Gastroesophageal sphincter (tissue), 4 donors: ENCODE data around the gene PCLAF. TPM values are rescaled to one million over a fixed set of nuclear protein-coding genes. Genes with fewer than 3 reads are reported as not detected.
A peak's percentile ranks its signal among the peaks of the same experiment; 100 is the strongest.

ENCODE experiments used
- ATAC-seq: fragments of 150-250 bp; one replicate; pipeline ENCODE4 v1.9.1; 2016; ENCODE audit warnings: mild to moderate bottlenecking, moderate library complexity
- H3K27ac ChIP-seq, 4 donors: fragments of 200-600 bp; sonication (generic) in 3 of 4; 1 replicate in 3 of 4; 2 replicates in 1 of 4; pipeline ENCODE4 v1.5.1; 2016 to 2019
- H3K27me3 ChIP-seq: fragments of 200-600 bp; sonication (generic); one replicate; pipeline ENCODE4 v1.5.1; 2019
- H3K36me3 ChIP-seq, 2 donors: fragments of 200-600 bp; sonication (generic); one replicate each; pipeline ENCODE4 v1.5.1; 2019; ENCODE audit warnings: control low read depth in 1 of 2
- H3K4me1 ChIP-seq, 3 donors: fragments of 200-600 bp; sonication (generic); 1 replicate in 2 of 3; 2 replicates in 1 of 3; pipeline ENCODE4 v1.5.1; 2016 to 2019; ENCODE audit warnings: control low read depth in 2 of 3
- H3K4me3 ChIP-seq, 2 donors: fragments of 200-600 bp; sonication (generic); one replicate each; pipeline ENCODE4 v1.5.1; 2019; ENCODE audit warnings: mild to moderate bottlenecking in 1 of 2, moderate library complexity in 1 of 2
- H3K9me3 ChIP-seq, 3 donors: fragments of 200-600 bp; sonication (generic); one replicate each; pipeline ENCODE4 v1.5.1; 2017 to 2019; ENCODE audit warnings: control low read depth in 2 of 3
- EP300 ChIP-seq: sonication (generic); formaldehyde crosslinking; IDR thresholded peaks from one replicate; pipeline ENCODE4 v1.6.1; 2017; ENCODE audit warnings: antibody characterized with exemption, mild to moderate bottlenecking
- POLR2A ChIP-seq, 2 donors: fragments of 450-650 bp; IDR thresholded peaks; one replicate each; pipeline ENCODE4 v1.6.1; 2017; ENCODE audit warnings: antibody characterized with exemption in 2 of 2, mild to moderate bottlenecking in 2 of 2, moderate library complexity in 1 of 2
- POLR2AphosphoS5 ChIP-seq: sonication (generic); formaldehyde crosslinking; IDR thresholded peaks from one replicate; pipeline ENCODE4 v1.6.1; 2017; ENCODE audit warnings: antibody characterized with exemption
- WGBS, 2 donors: methylation state at CpG; one replicate each; pipeline ENCODE4 v1.1.5; 2018; ENCODE audit warnings: low coverage in 1 of 2; 5-methylcytosine and 5-hydroxymethylcytosine counted together
- total RNA-seq, 4 donors: library from RNA; depleted of rRNA; stranded (reverse); fragments of >200 nt; gene quantifications; one replicate each; pipeline ENCODE4 v1.1.0, GENCODE V29; 2016
- TF ChIP-seq, protein P1 (sequence below), 4 experiments: fragments of 200-600 bp in 2 of 4; fragments of 450-650 bp in 2 of 4; sonication (generic) in 1 of 4; IDR thresholded peaks; one replicate each; pipeline ENCODE4 v1.5.1; 2017 to 2019; ENCODE audit warnings: antibody characterized with exemption in 4 of 4, mild to moderate bottlenecking in 2 of 4, moderate library complexity in 2 of 4

The PCLAF gene, protein sequence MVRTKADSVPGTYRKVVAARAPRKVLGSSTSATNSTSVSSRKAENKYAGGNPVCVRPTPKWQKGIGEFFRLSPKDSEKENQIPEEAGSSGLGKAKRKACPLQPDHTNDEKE
- 1 to 10 TPM in 1 of 4 donors, not detected in 3; 2.4 TPM for total RNA-seq

DNA sequence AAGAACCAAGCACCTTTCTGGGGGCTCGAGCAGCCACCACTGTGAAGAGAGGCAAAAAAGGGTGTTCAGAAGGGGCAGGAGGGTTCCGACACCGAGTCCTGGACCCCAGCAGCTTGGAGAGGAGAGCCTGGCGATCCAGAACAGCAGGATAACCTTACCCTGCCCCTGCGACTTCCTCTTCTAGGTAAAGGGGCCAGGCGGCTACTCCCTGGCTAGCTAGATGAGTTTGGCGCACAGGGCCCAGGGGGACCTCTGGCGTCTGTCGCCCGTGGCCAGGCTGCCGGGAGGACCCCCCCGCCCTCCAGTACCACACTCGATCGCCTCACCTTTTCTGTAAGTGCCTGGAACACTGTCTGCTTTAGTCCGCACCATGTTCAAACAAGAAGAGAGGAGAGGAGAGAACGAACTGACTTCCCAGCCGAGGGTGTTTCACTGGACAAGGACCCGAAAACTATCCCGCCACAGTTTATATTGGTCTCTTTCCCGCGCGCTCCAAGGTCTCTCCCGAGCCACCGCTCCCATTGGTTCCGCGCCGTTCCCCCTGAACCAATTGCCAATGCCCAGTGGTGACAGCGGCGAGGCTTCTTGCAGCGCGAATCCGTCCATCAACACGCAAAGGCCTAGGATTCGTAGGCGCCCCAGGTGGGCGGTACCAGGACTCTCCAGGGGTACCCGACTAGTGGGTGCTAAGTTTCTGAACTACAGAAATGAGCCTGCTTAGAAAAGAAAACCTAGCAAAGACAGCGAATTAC is at the start of gene PCLAF:
Gene PCLAF, minus strand, starts transcription at position 442 of the 752 bp plus-strand sequence. Its CDS starts 70 bp downstream, at position 372.
- H3K36me3 ChIP-seq, result no peaks in the 10 kb centered on the region
- H3K4me3 ChIP-seq, result peak within 1 kb of the TSS; percentile 38 to 53
- H3K27ac ChIP-seq, result no peak within 1 kb of the TSS
- no peaks in the 10 kb centered on the region for H3K9me3 ChIP-seq
- peaks cover 0 to 15% (median 4%) of the 10 kb centered on the region in 3 donors for H3K4me1 ChIP-seq
- 0% methylated on average over 6 to 14 of the region's 38 CpGs for WGBS, 2 donors
- no peaks in the 10 kb centered on the region for H3K27me3 ChIP-seq
- peak; percentile 98 for ATAC-seq
- TF ChIP-seq POLR2AphosphoS5 (no peak), EP300 (no peak)

DNA sequence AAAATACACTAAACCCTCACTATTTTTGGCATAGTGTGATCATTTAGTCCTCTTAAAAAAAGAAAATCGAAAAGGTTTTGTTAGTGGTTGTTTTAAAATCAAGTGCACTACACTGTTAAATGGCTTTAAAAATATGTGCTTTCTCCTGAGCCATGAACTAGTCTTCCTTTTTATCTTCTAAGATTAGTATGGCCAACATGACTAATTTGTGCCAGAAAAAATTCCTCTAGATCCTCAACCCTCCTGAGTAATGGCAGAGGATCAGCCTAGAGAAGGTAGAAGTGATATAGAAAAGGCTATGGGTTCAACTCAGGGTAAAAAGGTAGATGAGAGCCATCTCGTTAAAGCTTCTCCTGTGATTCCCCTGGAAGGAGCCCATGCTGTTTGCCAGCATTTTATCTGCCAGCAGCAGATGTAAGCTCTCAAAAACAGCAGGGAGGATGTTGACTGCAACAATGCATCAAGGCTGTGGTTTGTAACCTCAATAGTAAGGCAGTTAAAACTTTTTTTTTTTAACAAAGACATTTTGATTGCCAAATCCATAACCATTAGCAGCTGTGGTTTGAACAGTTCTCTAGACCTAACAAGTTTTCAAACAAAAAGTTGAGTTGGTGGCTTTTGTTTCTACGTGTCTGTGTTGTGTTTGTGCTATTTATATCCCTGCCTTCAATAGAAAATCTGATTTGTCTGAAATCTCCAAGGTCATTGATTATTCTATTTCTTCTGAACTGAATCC is 48.9 kb upstream of the PCLAF start:
- ATAC-seq, result peak; percentile 74
- WGBS, 2 donors, result 7 to 15% methylated on average over 3 of the region's 3 CpGs
- peak; percentile 38 for TF ChIP-seq POLR2AphosphoS5
- TF ChIP-seq, protein P1, sequence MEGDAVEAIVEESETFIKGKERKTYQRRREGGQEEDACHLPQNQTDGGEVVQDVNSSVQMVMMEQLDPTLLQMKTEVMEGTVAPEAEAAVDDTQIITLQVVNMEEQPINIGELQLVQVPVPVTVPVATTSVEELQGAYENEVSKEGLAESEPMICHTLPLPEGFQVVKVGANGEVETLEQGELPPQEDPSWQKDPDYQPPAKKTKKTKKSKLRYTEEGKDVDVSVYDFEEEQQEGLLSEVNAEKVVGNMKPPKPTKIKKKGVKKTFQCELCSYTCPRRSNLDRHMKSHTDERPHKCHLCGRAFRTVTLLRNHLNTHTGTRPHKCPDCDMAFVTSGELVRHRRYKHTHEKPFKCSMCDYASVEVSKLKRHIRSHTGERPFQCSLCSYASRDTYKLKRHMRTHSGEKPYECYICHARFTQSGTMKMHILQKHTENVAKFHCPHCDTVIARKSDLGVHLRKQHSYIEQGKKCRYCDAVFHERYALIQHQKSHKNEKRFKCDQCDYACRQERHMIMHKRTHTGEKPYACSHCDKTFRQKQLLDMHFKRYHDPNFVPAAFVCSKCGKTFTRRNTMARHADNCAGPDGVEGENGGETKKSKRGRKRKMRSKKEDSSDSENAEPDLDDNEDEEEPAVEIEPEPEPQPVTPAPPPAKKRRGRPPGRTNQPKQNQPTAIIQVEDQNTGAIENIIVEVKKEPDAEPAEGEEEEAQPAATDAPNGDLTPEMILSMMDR (IDR thresholded peaks at IDR 0.05), result no peak
- H3K27ac ChIP-seq, result peak overlapping the region in 3 of 4 donors; percentile 51 to 62 (median 52)
- no peak overlapping the region for H3K4me3 ChIP-seq
- H3K9me3 ChIP-seq, result no peaks in the 10 kb centered on the region
- no peaks in the 10 kb centered on the region for H3K27me3 ChIP-seq
- H3K4me1 ChIP-seq, result peaks cover 0 to 25% (median 0%) of the 10 kb centered on the region in 3 donors
- peaks cover 0 to 55% of the 10 kb centered on the region in 2 donors for H3K36me3 ChIP-seq

DNA sequence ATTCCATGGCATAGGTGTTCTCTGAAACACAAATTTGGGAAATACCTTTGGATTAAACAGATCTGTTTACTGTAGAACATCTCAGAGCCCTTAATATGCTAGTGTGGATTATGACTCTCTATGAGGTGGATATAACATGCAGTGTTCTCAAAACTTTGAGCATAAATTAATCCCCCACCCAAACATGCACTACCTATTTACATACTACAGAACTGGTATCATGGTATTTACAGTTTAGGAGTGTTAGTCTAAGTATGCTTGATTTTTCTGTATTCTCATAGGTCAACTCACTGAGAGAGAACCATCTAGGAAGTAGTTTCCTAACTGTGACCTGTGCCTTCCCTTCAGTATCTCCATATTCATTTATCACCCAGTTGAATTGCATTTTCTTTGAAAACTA is 48.2 kb upstream of the PCLAF start:
- Histone ChIP-seq H3K9me3 (no peaks in the 10 kb centered on the region), H3K36me3 (peaks cover 0 to 61% of the 10 kb centered on the region in 2 donors), H3K4me1 (peaks cover 0 to 25% (median 0%) of the 10 kb centered on the region in 3 donors), H3K27me3 (no peaks in the 10 kb centered on the region), H3K4me3 (no peak overlapping the region), H3K27ac (peak overlapping the region in 3 of 4 donors; percentile 51 to 62 (median 52))
- ATAC-seq, result no peak
- TF ChIP-seq EP300 (no peak), POLR2AphosphoS5 (no peak), POLR2A (IDR thresholded peaks at IDR 0.05) (no peak)
- TF ChIP-seq, protein P1 (IDR thresholded peaks at IDR 0.05), result no peak

DNA sequence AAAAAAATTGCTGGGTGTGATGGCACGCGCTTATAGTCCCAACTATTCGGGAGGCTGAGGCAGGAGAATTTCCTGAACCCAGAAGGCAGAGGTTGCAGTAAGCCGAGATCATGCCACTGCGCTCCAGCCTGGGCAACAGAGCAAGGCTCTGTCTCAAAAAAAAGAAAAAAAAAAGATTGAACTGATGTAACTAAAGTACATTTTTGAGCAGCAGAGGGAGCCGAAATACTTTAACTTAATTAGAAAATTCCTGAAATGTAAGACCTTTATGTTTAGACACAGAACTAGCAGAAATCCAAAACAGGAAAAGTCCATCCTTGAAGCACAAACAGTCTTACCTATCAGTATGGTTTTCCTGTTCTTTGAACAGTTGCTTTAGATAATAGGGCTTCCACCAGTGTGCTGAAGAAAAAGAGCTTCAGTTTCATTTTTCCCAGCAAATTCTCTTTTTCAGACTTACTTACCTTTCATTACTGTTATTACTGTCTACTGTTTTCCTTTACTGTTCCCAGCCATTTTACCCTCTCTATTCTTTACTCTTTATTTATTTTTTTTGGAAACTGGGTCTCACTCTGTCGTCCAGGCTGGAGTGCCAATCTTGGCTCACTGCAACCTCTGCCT is 45.7 kb upstream of the PCLAF start:
- 65 to 67% methylated on average over 7 of the region's 7 CpGs for WGBS, 2 donors
- TF ChIP-seq POLR2AphosphoS5, result no peak
- TF ChIP-seq, protein P1 (IDR thresholded peaks at IDR 0.05), result peak; percentile 13 to 52 (median 46)
- ATAC-seq, result no peak
- H3K27ac ChIP-seq, result no peak overlapping the region
- H3K36me3 ChIP-seq, result peaks cover 0 to 72% of the 10 kb centered on the region in 2 donors
- H3K4me3 ChIP-seq, result no peak overlapping the region
- H3K4me1 ChIP-seq, result peaks cover 0 to 25% (median 0%) of the 10 kb centered on the region in 3 donors
- H3K27me3 ChIP-seq, result no peaks in the 10 kb centered on the region
- H3K9me3 ChIP-seq, result no peaks in the 10 kb centered on the region

DNA sequence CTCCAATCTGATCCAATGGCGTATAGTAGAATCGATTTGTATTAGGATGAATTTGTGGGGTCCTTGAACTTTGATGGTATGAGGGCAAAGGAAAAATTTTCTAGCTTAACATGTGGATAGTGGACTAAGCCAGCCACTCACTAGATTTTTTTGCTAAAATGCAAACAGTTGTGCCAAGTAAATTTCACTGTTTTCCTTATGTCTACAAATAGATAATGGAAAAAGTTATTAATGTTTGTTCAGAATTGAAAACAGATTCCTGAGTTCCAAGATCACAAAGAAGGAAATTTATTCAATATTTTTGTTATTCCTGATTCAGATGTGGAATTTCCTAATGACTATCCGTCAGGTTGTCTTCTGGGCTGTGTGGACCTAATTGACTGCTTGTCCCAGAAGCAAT is 44.0 kb upstream of the PCLAF start:
- no peak for ATAC-seq
- H3K36me3 ChIP-seq, result peaks cover 0 to 81% of the 10 kb centered on the region in 2 donors
- no peak overlapping the region for H3K4me3 ChIP-seq
- peaks cover 0 to 17% (median 0%) of the 10 kb centered on the region in 3 donors for H3K4me1 ChIP-seq
- H3K9me3 ChIP-seq, result no peaks in the 10 kb centered on the region
- no peaks in the 10 kb centered on the region for H3K27me3 ChIP-seq
- no peak overlapping the region for H3K27ac ChIP-seq
- 63 to 73% methylated on average over 2 to 3 of the region's 3 CpGs for WGBS, 2 donors
- TF ChIP-seq POLR2A (IDR thresholded peaks at IDR 0.05) (no peak), POLR2AphosphoS5 (no peak), EP300 (no peak)
- TF ChIP-seq, protein P1 (IDR thresholded peaks at IDR 0.05), result no peak
